Effector memory CD8-positive, alpha-beta T cell (primary cell): Measurements from ENCODE around the gene SP9.

Experiments
- ATAC-seq: fragments of 150-1000 bp; cut with Tn5 transposase; replicated peaks from 2 replicates; pipeline ENCODE4 v1.10.0; 2021; ENCODE audit warnings: mild to moderate bottlenecking, moderate library complexity
- DNase-seq, 3 experiments: peaks; one replicate each; pipeline ENCODE4 v3.0.0; 2021
- H3K27ac Mint-ChIP-seq, 2 donors: one replicate each; pipeline ENCODE4 v1.8.0; 2022; ENCODE audit warnings: mild to moderate bottlenecking in 2 of 2, mixed read lengths in 2 of 2, moderate library complexity in 2 of 2
- H3K27me3 Mint-ChIP-seq, 2 donors: one replicate each; pipeline ENCODE4 v1.8.0; 2022; ENCODE audit warnings: mixed read lengths in 2 of 2
- H3K36me3 Mint-ChIP-seq: one replicate; pipeline ENCODE4 v1.8.0; 2022; ENCODE audit warnings: mild to moderate bottlenecking, moderate library complexity, mixed read lengths; ENCODE audit not compliant: insufficient read depth
- H3K4me1 Mint-ChIP-seq, 2 donors: one replicate each; pipeline ENCODE4 v1.8.0; 2022; ENCODE audit warnings: low read depth in 2 of 2, mixed read lengths in 2 of 2
- H3K4me3 Mint-ChIP-seq, 2 donors: one replicate each; pipeline ENCODE4 v1.8.0; 2022; ENCODE audit warnings: mild to moderate bottlenecking in 2 of 2, mixed read lengths in 2 of 2, moderate library complexity in 2 of 2
- H3K9me3 Mint-ChIP-seq, 2 donors: one replicate each; pipeline ENCODE4 v1.8.0; 2022; ENCODE audit warnings: mixed read lengths in 2 of 2

SP9 gene

GRCh38 chr2:174383796-174384195 lies 49.0 kb downstream of the SP9 start:
- no peaks in the 10 kb centered on the region for H3K9me3 Mint-ChIP-seq
- H3K4me3 Mint-ChIP-seq, result no peak overlapping the region
- DNase-seq (no peak), ATAC-seq (no peak)
- H3K27me3 Mint-ChIP-seq, result no peaks in the 10 kb centered on the region
- H3K4me1 Mint-ChIP-seq, result peaks cover 5 to 17% of the 10 kb centered on the region in 2 donors
- H3K36me3 Mint-ChIP-seq, result peaks cover 84% of the 10 kb centered on the region
- no peak overlapping the region for H3K27ac Mint-ChIP-seq

- peaks cover 14 to 24% of the 10 kb centered on the region in 2 donors for H3K4me1 Mint-ChIP-seq
- ATAC-seq (no peak), DNase-seq (no peak)
- no peak overlapping the region for H3K27ac Mint-ChIP-seq
- peaks cover 84% of the 10 kb centered on the region for H3K36me3 Mint-ChIP-seq
- H3K4me3 Mint-ChIP-seq, result no peak overlapping the region
- H3K27me3 Mint-ChIP-seq, result no peaks in the 10 kb centered on the region
- no peaks in the 10 kb centered on the region for H3K9me3 Mint-ChIP-seq
These were observed 50.4 kb downstream of the SP9 start for GRCh38 chr2:174385201-174385600.
